C4-2B (cell line): ENCODE data around the gene PYROXD2.
A peak's percentile ranks its signal among the peaks of the same experiment; 100 is the strongest.

Experiments used
- H3K27ac ChIP-seq: fragments of 450-650 bp; 2 replicates; pipeline ENCODE4 v1.5.1; 2017
- CTCF ChIP-seq: fragments of 450-650 bp; conservative IDR thresholded peaks from 2 replicates; pipeline ENCODE4 v1.5.1; 2017; ENCODE audit warnings: mild to moderate bottlenecking
- ZFX ChIP-seq: fragments of 450-650 bp; IDR thresholded peaks from 2 replicates; pipeline ENCODE4 v1.6.1; 2017

Gene PYROXD2

GRCh38 chr10:98417973-98418664 lies 3.1 kb upstream of the PYROXD2 start:
- H3K27ac ChIP-seq = no peak overlapping the region
- TF ChIP-seq ZFX (no peak), CTCF (no peak)

GRCh38 chr10:98417481-98417959 lies 2.5 kb upstream of the PYROXD2 start:
- no peak for TF ChIP-seq ZFX
- TF ChIP-seq CTCF = no peak

GRCh38 chr10:98416606-98417388 lies 1.8 kb upstream of the PYROXD2 start:
- no peak overlapping the region for H3K27ac ChIP-seq
- no peak for TF ChIP-seq ZFX
- no peak for TF ChIP-seq CTCF

More at GRCh38 chr10:98417481-98417959, 2.5 kb upstream of the PYROXD2 start:
- H3K27ac ChIP-seq = no peak overlapping the region

- H3K27ac ChIP-seq = peak overlapping the region; percentile 84
- no peak for TF ChIP-seq ZFX
- no peak for TF ChIP-seq CTCF
These were observed 743 bp upstream of the PYROXD2 start for GRCh38 chr10:98415731-98416119.

- H3K27ac ChIP-seq = peak overlapping the region; percentile 84
- TF ChIP-seq ZFX (no peak), CTCF (no peak)
These were observed 427 bp downstream of the PYROXD2 start for GRCh38 chr10:98414578-98414931.

GRCh38 chr10:98411768-98412167 lies 3.2 kb downstream of the PYROXD2 start:
- TF ChIP-seq CTCF = no peak
- no peak for TF ChIP-seq ZFX
- H3K27ac ChIP-seq = no peak overlapping the region

GRCh38 chr10:98411166-98411565 lies 3.8 kb downstream of the PYROXD2 start:
- H3K27ac ChIP-seq = no peak overlapping the region

More at GRCh38 chr10:98411166-98411565, 3.8 kb downstream of the PYROXD2 start:
- TF ChIP-seq ZFX (no peak), CTCF (no peak)
